Measurements from ENCODE around the gene HMOX2. TPM values are rescaled to one million over a fixed set of nuclear protein-coding genes. Genes with fewer than 3 reads are reported as not detected.
A peak's percentile ranks its signal among the peaks of the same experiment; 100 is the strongest.

Gene HMOX2
- total and polyA plus RNA-seq, 2 of the 13 experiments (the other 11 are each of a cell fraction or from before 2014, with no cell fraction given): 60.3 to 70.4 TPM

DNA sequence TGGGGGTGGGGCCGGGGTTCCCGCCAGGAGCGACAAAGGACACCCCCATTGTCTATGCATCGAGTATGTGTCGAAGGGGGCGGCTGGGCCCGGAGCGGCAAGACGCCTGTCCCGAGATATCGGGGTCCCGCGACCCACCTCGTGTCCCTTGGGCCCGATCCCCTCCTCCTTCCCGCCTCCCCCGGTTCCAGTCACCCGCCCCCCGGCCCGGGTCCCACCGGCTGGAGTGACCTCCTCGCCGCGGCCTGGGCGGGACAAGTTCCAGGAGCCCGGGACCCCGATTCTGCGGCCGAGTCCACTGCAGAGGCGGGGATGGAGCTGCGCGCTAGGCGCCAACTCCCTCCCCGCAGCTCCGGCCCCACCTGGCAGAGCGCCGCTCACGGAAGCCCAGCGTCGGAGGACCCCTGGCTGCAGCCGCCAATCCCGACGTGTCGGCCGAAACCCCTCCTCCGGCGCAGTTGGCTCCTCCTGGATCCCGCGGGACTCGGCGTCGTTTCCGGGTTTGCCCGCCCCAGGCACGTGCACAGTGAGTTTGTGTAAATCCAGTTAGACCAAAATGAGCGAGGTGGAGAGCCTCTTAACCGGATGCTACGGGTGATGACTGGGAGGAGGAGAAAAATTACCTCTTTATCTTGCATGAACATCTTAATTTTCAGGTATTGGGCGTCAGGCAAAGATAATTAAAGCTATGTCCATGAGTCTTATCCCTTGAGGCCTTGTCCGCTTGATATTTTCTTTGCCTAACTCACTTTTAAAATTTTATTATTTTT is 1.8 kb upstream of the HMOX2 start, which contains the start of gene NMRAL1 (continued):
- no peak for TF ChIP-seq SCMH1 (CRISPR knock-in tag; IDR thresholded peaks at IDR 0.05; ENCODE audit: borderline replicate concordance)
- TF ChIP-seq YEATS2 (CRISPR knock-in tag; IDR thresholded peaks at IDR 0.05; ENCODE audit: borderline replicate concordance): peak; percentile 81; the same call in 1 of the 2 replicates
- TF ChIP-seq BCL6 (CRISPR knock-in tag; IDR thresholded peaks at IDR 0.05): peak; percentile 17; the same call in 1 of the 2 replicates
- TF ChIP-seq SOX5 (CRISPR knock-in tag; IDR thresholded peaks at IDR 0.05; ENCODE audit: borderline replicate concordance): peak; percentile 43; the same call in 1 of the 2 replicates
- peak; percentile 58 for TF ChIP-seq HNRNPLL (IDR thresholded peaks at IDR 0.05; ENCODE audit: low read depth, low read length, poor library complexity, severe bottlenecking)
- TF ChIP-seq ZNF451 (CRISPR knock-in tag; IDR thresholded peaks at IDR 0.05): no peak
- TF ChIP-seq SAP130 (CRISPR knock-in tag; IDR thresholded peaks at IDR 0.05; ENCODE audit: low read depth): peak; percentile 84
- TF ChIP-seq ZBTB20 (CRISPR knock-in tag; IDR thresholded peaks at IDR 0.05; ENCODE audit: borderline replicate concordance, low read depth): peak; percentile 44; the same call in 1 of the 2 replicates
- peak; percentile 47; the same call in 1 of the 2 replicates for TF ChIP-seq SPEN (CRISPR knock-in tag; IDR thresholded peaks at IDR 0.05; ENCODE audit: low read depth)
- TF ChIP-seq, protein P1, sequence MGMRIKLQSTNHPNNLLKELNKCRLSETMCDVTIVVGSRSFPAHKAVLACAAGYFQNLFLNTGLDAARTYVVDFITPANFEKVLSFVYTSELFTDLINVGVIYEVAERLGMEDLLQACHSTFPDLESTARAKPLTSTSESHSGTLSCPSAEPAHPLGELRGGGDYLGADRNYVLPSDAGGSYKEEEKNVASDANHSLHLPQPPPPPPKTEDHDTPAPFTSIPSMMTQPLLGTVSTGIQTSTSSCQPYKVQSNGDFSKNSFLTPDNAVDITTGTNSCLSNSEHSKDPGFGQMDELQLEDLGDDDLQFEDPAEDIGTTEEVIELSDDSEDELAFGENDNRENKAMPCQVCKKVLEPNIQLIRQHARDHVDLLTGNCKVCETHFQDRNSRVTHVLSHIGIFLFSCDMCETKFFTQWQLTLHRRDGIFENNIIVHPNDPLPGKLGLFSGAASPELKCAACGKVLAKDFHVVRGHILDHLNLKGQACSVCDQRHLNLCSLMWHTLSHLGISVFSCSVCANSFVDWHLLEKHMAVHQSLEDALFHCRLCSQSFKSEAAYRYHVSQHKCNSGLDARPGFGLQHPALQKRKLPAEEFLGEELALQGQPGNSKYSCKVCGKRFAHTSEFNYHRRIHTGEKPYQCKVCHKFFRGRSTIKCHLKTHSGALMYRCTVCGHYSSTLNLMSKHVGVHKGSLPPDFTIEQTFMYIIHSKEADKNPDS (CRISPR knock-in tag; IDR thresholded peaks at IDR 0.05): no peak
- TF ChIP-seq NAIF1 (CRISPR knock-in tag; IDR thresholded peaks at IDR 0.05; ENCODE audit: borderline replicate concordance): 0 out of 2 replicates have a peak, but pooled peaks have one; percentile 34
- TF ChIP-seq NR1H2 (CRISPR knock-in tag; IDR thresholded peaks at IDR 0.05; ENCODE audit: borderline replicate concordance, low read depth): no peak
- TF ChIP-seq, protein P2, sequence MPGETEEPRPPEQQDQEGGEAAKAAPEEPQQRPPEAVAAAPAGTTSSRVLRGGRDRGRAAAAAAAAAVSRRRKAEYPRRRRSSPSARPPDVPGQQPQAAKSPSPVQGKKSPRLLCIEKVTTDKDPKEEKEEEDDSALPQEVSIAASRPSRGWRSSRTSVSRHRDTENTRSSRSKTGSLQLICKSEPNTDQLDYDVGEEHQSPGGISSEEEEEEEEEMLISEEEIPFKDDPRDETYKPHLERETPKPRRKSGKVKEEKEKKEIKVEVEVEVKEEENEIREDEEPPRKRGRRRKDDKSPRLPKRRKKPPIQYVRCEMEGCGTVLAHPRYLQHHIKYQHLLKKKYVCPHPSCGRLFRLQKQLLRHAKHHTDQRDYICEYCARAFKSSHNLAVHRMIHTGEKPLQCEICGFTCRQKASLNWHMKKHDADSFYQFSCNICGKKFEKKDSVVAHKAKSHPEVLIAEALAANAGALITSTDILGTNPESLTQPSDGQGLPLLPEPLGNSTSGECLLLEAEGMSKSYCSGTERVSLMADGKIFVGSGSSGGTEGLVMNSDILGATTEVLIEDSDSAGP (CRISPR knock-in tag; IDR thresholded peaks at IDR 0.05; ENCODE audit: borderline replicate concordance): no peak; the same call in 1 of the 2 replicates
- TF ChIP-seq, protein P3, sequence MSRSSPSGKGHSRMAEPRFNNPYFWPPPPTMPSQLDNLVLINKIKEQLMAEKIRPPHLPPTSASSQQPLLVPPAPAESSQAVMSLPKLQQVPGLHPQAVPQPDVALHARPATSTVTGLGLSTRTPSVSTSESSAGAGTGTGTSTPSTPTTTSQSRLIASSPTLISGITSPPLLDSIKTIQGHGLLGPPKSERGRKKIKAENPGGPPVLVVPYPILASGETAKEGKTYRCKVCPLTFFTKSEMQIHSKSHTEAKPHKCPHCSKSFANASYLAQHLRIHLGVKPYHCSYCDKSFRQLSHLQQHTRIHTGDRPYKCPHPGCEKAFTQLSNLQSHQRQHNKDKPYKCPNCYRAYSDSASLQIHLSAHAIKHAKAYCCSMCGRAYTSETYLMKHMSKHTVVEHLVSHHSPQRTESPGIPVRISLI (CRISPR knock-in tag; IDR thresholded peaks at IDR 0.05; ENCODE audit: borderline replicate concordance): no peak
- peak; percentile 71; the same call in 1 of the 2 replicates for TF ChIP-seq ZGPAT (CRISPR knock-in tag; IDR thresholded peaks at IDR 0.05)
- no peak for TF ChIP-seq ZNF709 (CRISPR knock-in tag; IDR thresholded peaks at IDR 0.05)
- peak; percentile 45; the same call in 1 of the 2 replicates for TF ChIP-seq ZNF547 (CRISPR knock-in tag; IDR thresholded peaks at IDR 0.05)
- TF ChIP-seq FOXK1 (CRISPR knock-in tag; IDR thresholded peaks at IDR 0.05; ENCODE audit: borderline replicate concordance, low read depth): peak; percentile 49; the same call in 1 of the 2 replicates
- TF ChIP-seq ARID2 (CRISPR knock-in tag; IDR thresholded peaks at IDR 0.05; ENCODE audit: borderline replicate concordance): no peak
- TF ChIP-seq ZNF614 (CRISPR knock-in tag; IDR thresholded peaks at IDR 0.05; ENCODE audit: borderline replicate concordance): 0 out of 2 replicates have a peak, but pooled peaks have one; percentile 26
- TF ChIP-seq HOXA9 (CRISPR knock-in tag; IDR thresholded peaks at IDR 0.05; ENCODE audit: borderline replicate concordance): no peak
- TF ChIP-seq ATF1 (CRISPR knock-in tag; IDR thresholded peaks at IDR 0.05): 0 out of 2 replicates have a peak, but pooled peaks have one; percentile 32
